K562 (cell line): ENCODE data around the gene MYO15B. TPM values are rescaled to one million over a fixed set of nuclear protein-coding genes. Genes with fewer than 3 reads are reported as not detected.

Experiments
- ATAC-seq: fragments of 200-7000 bp; cut with Tn5 transposase; 3 replicates; pipeline ENCODE4 v1.9.1; 2020; ENCODE audit warnings: moderate library complexity
- BruUV-seq: library from RNA; stranded (reverse); fragments of 400-500 nt; replicated peaks from 2 replicates; lab custom pipeline; 2021; lab: Mats Ljungman, UMichigan
- CTCF ChIA-PET: fragments of 300-600 bp; formaldehyde crosslinking; extraction: SDS; loops from one replicate; lab custom pipeline; 2021; ENCODE audit warnings: low intra/inter-chr PET ratio; lab: Yijun Ruan, JAX
- POLR2A ChIA-PET: fragments of 300-600, 350-650 bp; sonication (Branson Sonifier 250); formaldehyde crosslinking; extraction: SDS; loops from one replicate; lab custom pipeline; 2021; ENCODE audit warnings: antibody characterized with exemption, inconsistent platforms; lab: Yijun Ruan, JAX
- DNase-seq, 4 experiments: peaks; one replicate each; pipeline versions ENCODE4 v3.0.0 to v3.0.0-alpha.2; 2011 to 2018; ENCODE audit warnings: low spot score in 3 of 4, mixed read lengths in 3 of 4; ENCODE audit errors: extremely low read depth in 1 of 4
- FAIRE-seq: peaks from 2 replicates; lab custom pipeline; 2011; peaks lifted over from hg19 to GRCh38; lab: Jason Lieb, UNC
- H2AFZ ChIP-seq: 2 replicates; pipeline ENCODE4 v1.6.0; 2011; ENCODE audit warnings: low read depth, low read length, control low read depth, inconsistent platforms
- H3K27ac ChIP-seq: fragments of 200-600 bp; 3 replicates; pipeline ENCODE4 v1.8.0; 2011; ENCODE audit warnings: low read depth, mild to moderate bottlenecking, control low read depth, inconsistent platforms, low read length, moderate library complexity, mixed read lengths; ENCODE audit errors: extremely low read depth
- H3K27me3 ChIP-seq, 2 experiments: fragments of 300-600 bp in 1 of 2; 2 replicates in 1 of 2; 3 replicates in 1 of 2; pipeline versions ENCODE4 v1.6.0 to v1.8.0; 2011; ENCODE audit warnings: inconsistent platforms in 2 of 2, low read length in 2 of 2, mild to moderate bottlenecking in 1 of 2, mixed read lengths in 1 of 2, moderate library complexity in 1 of 2; ENCODE audit not compliant: control insufficient read depth in 2 of 2, insufficient read depth in 2 of 2
- H3K36me3 ChIP-seq: fragments of 300-600 bp; 3 replicates; pipeline ENCODE4 v1.8.0; 2011; ENCODE audit warnings: mild to moderate bottlenecking, low read length, inconsistent platforms; ENCODE audit not compliant: control insufficient read depth, insufficient read depth
- H3K4me1 ChIP-seq, 2 experiments: fragments of 200-600 bp in 1 of 2; replicated peaks in 1 of 2; 2 replicates in 1 of 2; 3 replicates in 1 of 2; pipeline versions ENCODE4 v1.5.1 to v1.8.0; 2011; ENCODE audit warnings: inconsistent platforms in 2 of 2, low read length in 2 of 2, mild to moderate bottlenecking in 1 of 2, mixed read lengths in 1 of 2, moderate library complexity in 1 of 2; ENCODE audit not compliant: control insufficient read depth in 2 of 2, insufficient read depth in 2 of 2
- H3K4me2 ChIP-seq: 2 replicates; pipeline ENCODE4 v1.6.1; 2011; ENCODE audit warnings: low read length, control low read depth, inconsistent platforms, mixed read lengths; ENCODE audit not compliant: insufficient read depth
- H3K4me3 ChIP-seq: fragments of 200-600 bp; sonication (generic), shearing (Covaris generic); 2 replicates; pipeline ENCODE4 v1.5.1; 2016; ENCODE audit warnings: control low read depth, inconsistent platforms
- H3K79me2 ChIP-seq: fragments of 200-600 bp; 3 replicates; pipeline ENCODE4 v1.8.0; 2011; ENCODE audit warnings: low read length, inconsistent platforms; ENCODE audit not compliant: control insufficient read depth, insufficient read depth
- H3K9ac ChIP-seq, 2 experiments: 2 replicates each; pipeline versions ENCODE4 v1.6.0 to v1.6.1; 2011; ENCODE audit warnings: low read depth in 2 of 2, low read length in 2 of 2, control low read depth in 1 of 2, inconsistent platforms in 1 of 2, mild to moderate bottlenecking in 1 of 2, mixed read lengths in 1 of 2; ENCODE audit not compliant: insufficient read depth in 1 of 2
- H3K9me1 ChIP-seq: one replicate; pipeline ENCODE4 v1.6.0; 2011; ENCODE audit warnings: inconsistent platforms, mild to moderate bottlenecking, low read length, moderate library complexity; ENCODE audit not compliant: control insufficient read depth, insufficient read depth
- H3K9me3 ChIP-seq: replicated peaks from 2 replicates; pipeline ENCODE4 v1.5.1; 2011; ENCODE audit warnings: low read depth, low read length, inconsistent platforms; ENCODE audit not compliant: control insufficient read depth, insufficient read depth
- H4K20me1 ChIP-seq: replicated peaks from 2 replicates; pipeline ENCODE4 v1.6.1; 2011; ENCODE audit warnings: low read length, inconsistent platforms, mixed read lengths; ENCODE audit not compliant: control insufficient read depth, insufficient read depth
- BACH1 ChIP-seq: fragments of 200-800 bp; sonication (Bioruptor generic); IDR thresholded peaks from 2 replicates; pipeline ENCODE4 v1.6.1; 2016; ENCODE audit warnings: missing genetic modification characterization, missing compliant biosample characterization
- FOXK2 ChIP-seq, 2 experiments: fragments of 450-650 bp; IDR thresholded peaks in 1 of 2; conservative IDR thresholded peaks in 1 of 2; 2 replicates each; pipeline ENCODE4 v1.6.1; 2016; ENCODE audit warnings: low read depth in 2 of 2, mild to moderate bottlenecking in 1 of 2
- HLTF ChIP-seq: fragments of 450-650 bp; IDR thresholded peaks from 2 replicates; pipeline ENCODE4 v1.6.1; 2016
- ZBTB2 ChIP-seq: fragments of 450-650 bp; IDR thresholded peaks from 2 replicates; pipeline ENCODE4 v1.6.1; 2016; ENCODE audit warnings: antibody characterized with exemption
- ZFP91 ChIP-seq: sonication (generic); formaldehyde crosslinking; IDR thresholded peaks from 2 replicates; pipeline ENCODE4 v1.8.0; 2022; ENCODE audit warnings: mild to moderate bottlenecking, missing genetic modification reagents
- ZNF76 ChIP-seq: fragments of 250-450 bp; sonication (Bioruptor Pico); IDR thresholded peaks from 2 replicates; pipeline ENCODE4 v1.4.0; 2020; ENCODE audit warnings: mild to moderate bottlenecking, moderate library complexity, borderline replicate concordance
- WGBS: fragments of 100-300 bp; shearing (Covaris generic); methylation state at CpG from one replicate; pipeline ENCODE4 v1.1.6; 2016; ENCODE audit warnings: low coverage, mixed read lengths; ENCODE audit not compliant: insufficient coverage; ENCODE audit errors: missing lambda C conversion rate; 5-methylcytosine and 5-hydroxymethylcytosine counted together
- in situ Hi-C: fragments of 300-500 bp; cut with MboI; formaldehyde crosslinking; loops from 4 replicates; pipeline ENCODE4 v1.15.0; 2018; ENCODE audit warnings: inconsistent platforms, mixed read lengths
- intact Hi-C: fragments of 100-400 bp; cut with micrococcal nuclease; formaldehyde crosslinking; loops from 2 replicates; pipeline ENCODE4 v1.14.2; 2022
- polyA plus RNA-seq, 8 experiments: library from polyadenylated mRNA; depleted of rRNA in 4 of 8; stranded (reverse) in 5 of 8; unstranded in 3 of 8; fragments of >200 nt; fragmentation: Nextera tagmentation in 2 of 8; fragmentation: Illumina TruSeq in 1 of 8; extraction: Ambion mirVana in 2 of 8; extraction: Trizol in 1 of 8; gene quantifications; 2 replicates each; pipeline versions ENCODE4 v1.2.1 to v1.2.3, GENCODE V29; 2011 to 2014; ENCODE audit warnings: inconsistent platforms in 1 of 8, missing spikeins in 1 of 8
- total RNA-seq, 7 experiments: library from RNA; depleted of rRNA in 6 of 7; stranded (reverse); fragments of >200 nt in 6 of 7; fragmentation: Illumina TruSeq in 2 of 7; extraction: Trizol in 2 of 7; gene quantifications; 2 replicates each; pipeline versions ENCODE4 v1.2.1 to v1.2.3, GENCODE V29; 2011 to 2021; ENCODE audit warnings: low replicate concordance in 1 of 7

MYO15B gene
- total and polyA plus RNA-seq, 9 of the 15 experiments (the other 6 are each of a cell fraction or from before 2014, with no cell fraction given) = 0.05 to 3.1 (median 0.83) TPM; not detected in 2

- H3K27me3 ChIP-seq = peaks cover 4 to 54% of the 10 kb centered on the region in 2 experiments; a peak in 3 of 5 replicates
- 0 out of 3 replicates have a peak, but pooled peaks have one; percentile 9 for ATAC-seq
- H3K27ac ChIP-seq = no peak overlapping the region
- TF ChIP-seq BACH1 (no peak), FOXK2 (conservative IDR thresholded peaks at IDR 0.05 in 1 of 2, IDR thresholded peaks at IDR 0.05 in 1 of 2; ENCODE audit: low read depth in 2 of 2) (no peak), HLTF (no peak), ZBTB2 (no peak), ZFP91 (no peak), ZNF76 (CRISPR knock-in tag) (no peak)
- in situ Hi-C loops = no loop called here
- 6% methylated on average over 8 of the region's 8 CpGs for WGBS
- POLR2A ChIA-PET = interaction anchor here (1.8 kb wide), 1 partner anchor 11 kb away, joined by 8 read pairs; the partner anchor contains the start of gene SMIM5
- peak in 2 of 4 experiments; percentile 27 to 39 for DNase-seq
- H4K20me1 ChIP-seq = peaks cover 17% of the 10 kb centered on the region
- no peak overlapping the region for H3K4me2 ChIP-seq
- intact Hi-C loops = no loop called here
- no peaks in the 10 kb centered on the region for H3K36me3 ChIP-seq
- H3K79me2 ChIP-seq = no peaks in the 10 kb centered on the region
- peak; percentile 11 for FAIRE-seq
- H3K4me3 ChIP-seq = no peak overlapping the region
- no peaks in the 10 kb centered on the region for H3K9me3 ChIP-seq
- CTCF ChIA-PET = no interaction called here
- H2AFZ ChIP-seq = no peak overlapping the region
- H3K4me1 ChIP-seq = peaks cover 0 to 72% of the 10 kb centered on the region in 2 experiments; a peak in 3 of 5 replicates
- no TSS peak for BruUV-seq
- H3K9ac ChIP-seq = peak overlapping the region in 1 of 2 experiments; percentile 77; a peak in 2 of 4 replicates
- no peaks in the 10 kb centered on the region for H3K9me1 ChIP-seq
Measured at GRCh38 chr17:75622076-75622475, 34.5 kb downstream of the MYO15B start.
